RWPE2 (cell line): ENCODE measurements around the gene FOXN3.

ENCODE experiments used
- ATAC-seq: fragments of 200-7000 bp; cut with Tn5 transposase; 3 replicates; pipeline ENCODE4 v1.9.1; 2021; ENCODE audit warnings: low read depth
- DNase-seq: peaks from one replicate; pipeline ENCODE4 v3.0.0-alpha.2; 2020; ENCODE audit warnings: low spot score
- H3K27ac ChIP-seq: fragments of 450-650 bp; 2 replicates; pipeline ENCODE4 v1.5.1; 2017; ENCODE audit warnings: mild to moderate bottlenecking; ENCODE audit not compliant: poor library complexity, severe bottlenecking
- H3K27me3 ChIP-seq: fragments of 250-450 bp; sonication (Bioruptor Pico); 2 replicates; pipeline ENCODE4 v1.5.1; 2021; ENCODE audit warnings: mild to moderate bottlenecking, moderate library complexity; ENCODE audit not compliant: insufficient read depth, poor library complexity, severe bottlenecking
- H3K36me3 ChIP-seq: fragments of 250-450 bp; sonication (Bioruptor Pico); 2 replicates; pipeline ENCODE4 v1.5.1; 2020; ENCODE audit warnings: low read depth, mild to moderate bottlenecking, moderate library complexity
- H3K4me1 ChIP-seq: fragments of 250-450 bp; sonication (Bioruptor Pico); 2 replicates; pipeline ENCODE4 v1.5.1; 2021; ENCODE audit warnings: mild to moderate bottlenecking, moderate library complexity; ENCODE audit not compliant: insufficient read depth, poor library complexity, severe bottlenecking
- H3K4me3 ChIP-seq: fragments of 250-450 bp; sonication (Bioruptor Pico); 2 replicates; pipeline ENCODE4 v1.5.1; 2021; ENCODE audit warnings: mild to moderate bottlenecking, moderate library complexity; ENCODE audit not compliant: severe bottlenecking
- H3K9me3 ChIP-seq: fragments of 250-450 bp; sonication (Bioruptor Pico); 2 replicates; pipeline ENCODE4 v1.5.1; 2021; ENCODE audit warnings: mild to moderate bottlenecking, moderate library complexity; ENCODE audit not compliant: severe bottlenecking
- CTCF ChIP-seq: fragments of 450-650 bp; IDR thresholded peaks from one replicate; pipeline ENCODE4 v1.5.1; 2017; ENCODE audit warnings: mild to moderate bottlenecking, moderate library complexity; ENCODE audit not compliant: poor library complexity, severe bottlenecking

FOXN3 gene

GRCh38 chr14:89198544-89199329 lies 218.3 kb downstream of the FOXN3 start:
- no peaks in the 10 kb centered on the region for H3K9me3 ChIP-seq
- H3K4me3 ChIP-seq = no peak overlapping the region
- no peak for TF ChIP-seq CTCF
- ATAC-seq (no peak), DNase-seq (no peak)
- H3K27ac ChIP-seq = no peak overlapping the region
- no peaks in the 10 kb centered on the region for H3K4me1 ChIP-seq
- H3K36me3 ChIP-seq = no peaks in the 10 kb centered on the region
- H3K27me3 ChIP-seq = no peaks in the 10 kb centered on the region

DNA sequence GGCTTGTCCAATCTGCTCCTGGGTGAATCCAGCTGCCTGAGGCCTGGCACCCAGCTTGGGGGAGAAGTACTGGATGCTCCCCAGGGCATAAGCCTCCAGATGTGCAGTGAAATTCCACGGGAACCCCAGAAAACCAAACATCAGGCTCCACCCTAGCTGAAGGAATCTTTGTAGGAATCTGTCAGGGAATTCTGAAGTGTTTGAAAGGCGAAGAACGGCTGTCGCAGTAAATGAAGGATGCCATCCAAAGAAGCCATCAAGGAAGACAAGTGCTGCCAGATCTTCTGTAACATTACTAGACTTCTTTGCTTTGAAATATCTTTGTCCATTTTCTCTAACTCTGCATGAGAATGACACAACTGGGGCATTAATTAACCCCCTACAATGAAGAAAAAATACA lies 219.4 kb downstream of the FOXN3 start:
- Histone ChIP-seq H3K9me3 (no peaks in the 10 kb centered on the region), H3K4me1 (no peaks in the 10 kb centered on the region), H3K27me3 (no peaks in the 10 kb centered on the region), H3K36me3 (no peaks in the 10 kb centered on the region), H3K27ac (no peak overlapping the region), H3K4me3 (no peak overlapping the region)
- DNase-seq = no peak
- no peak for ATAC-seq
- TF ChIP-seq CTCF = no peak

- Histone ChIP-seq H3K27ac (no peak overlapping the region), H3K9me3 (no peaks in the 10 kb centered on the region), H3K4me3 (no peak overlapping the region), H3K36me3 (no peaks in the 10 kb centered on the region), H3K4me1 (no peaks in the 10 kb centered on the region), H3K27me3 (no peaks in the 10 kb centered on the region)
- ATAC-seq (no peak), DNase-seq (no peak)
- TF ChIP-seq CTCF = no peak
These were observed 220.5 kb downstream of the FOXN3 start for GRCh38 chr14:89196545-89196944.

DNA sequence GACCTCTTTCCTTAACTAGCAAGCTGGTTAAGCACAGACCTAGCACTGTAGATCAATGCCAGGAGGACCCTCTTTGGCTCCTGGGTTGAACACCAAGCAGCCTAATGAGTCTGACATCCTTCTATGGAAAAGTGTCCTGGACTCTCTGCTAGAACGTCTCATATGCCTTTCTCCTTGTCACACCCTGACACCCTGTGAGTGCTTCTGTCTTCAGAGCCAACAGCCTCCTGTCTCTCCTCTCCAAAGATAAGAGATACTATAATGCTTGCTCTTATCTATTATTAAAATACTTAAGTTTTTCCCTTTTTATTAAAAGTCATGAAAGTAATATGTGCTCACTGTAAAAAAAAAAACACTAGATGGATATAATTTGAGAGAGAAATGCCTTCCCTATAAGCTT lies 222.7 kb downstream of the FOXN3 start:
- H3K27ac ChIP-seq = no peak overlapping the region
- no peaks in the 10 kb centered on the region for H3K9me3 ChIP-seq
- ATAC-seq (no peak), DNase-seq (no peak)
- no peaks in the 10 kb centered on the region for H3K27me3 ChIP-seq
- H3K36me3 ChIP-seq = no peaks in the 10 kb centered on the region
- no peaks in the 10 kb centered on the region for H3K4me1 ChIP-seq
- no peak for TF ChIP-seq CTCF
- no peak overlapping the region for H3K4me3 ChIP-seq

- no peaks in the 10 kb centered on the region for H3K9me3 ChIP-seq
- DNase-seq (no peak), ATAC-seq (no peak)
- H3K27ac ChIP-seq = no peak overlapping the region
- no peaks in the 10 kb centered on the region for H3K36me3 ChIP-seq
- H3K4me1 ChIP-seq = peaks cover 10% of the 10 kb centered on the region
- H3K27me3 ChIP-seq = no peaks in the 10 kb centered on the region
- TF ChIP-seq CTCF = no peak
- no peak overlapping the region for H3K4me3 ChIP-seq
These were observed 226.1 kb downstream of the FOXN3 start for GRCh38 chr14:89190765-89191513.
